NCI-H460 (cell line): ENCODE measurements around the gene ZNF750. TPM values are rescaled to one million over a fixed set of nuclear protein-coding genes. Genes with fewer than 3 reads are reported as not detected.

ENCODE experiments used
- DNase-seq: peaks from one replicate; pipeline ENCODE4 v3.0.0-alpha.2; 2016; ENCODE audit warnings: low read depth; ENCODE audit errors: extremely low read depth
- total RNA-seq: library from RNA; depleted of rRNA; stranded (reverse); fragments of >200 nt; shearing (Covaris generic); gene quantifications from 2 replicates; pipeline ENCODE4 v1.2.3, GENCODE V29; 2014

The ZNF750 gene
- total RNA-seq, 1 experiment from 2014 or later, result not detected

GRCh38 chr17:82873521-82873920 is 33.7 kb upstream of the ZNF750 start:
- DNase-seq, result no peak

GRCh38 chr17:82872591-82873520 is 33.0 kb upstream of the ZNF750 start:
- DNase-seq, result no peak

- DNase-seq, result no peak
Observed at GRCh38 chr17:82871776-82872561, 32.1 kb upstream of the ZNF750 start.

DNA sequence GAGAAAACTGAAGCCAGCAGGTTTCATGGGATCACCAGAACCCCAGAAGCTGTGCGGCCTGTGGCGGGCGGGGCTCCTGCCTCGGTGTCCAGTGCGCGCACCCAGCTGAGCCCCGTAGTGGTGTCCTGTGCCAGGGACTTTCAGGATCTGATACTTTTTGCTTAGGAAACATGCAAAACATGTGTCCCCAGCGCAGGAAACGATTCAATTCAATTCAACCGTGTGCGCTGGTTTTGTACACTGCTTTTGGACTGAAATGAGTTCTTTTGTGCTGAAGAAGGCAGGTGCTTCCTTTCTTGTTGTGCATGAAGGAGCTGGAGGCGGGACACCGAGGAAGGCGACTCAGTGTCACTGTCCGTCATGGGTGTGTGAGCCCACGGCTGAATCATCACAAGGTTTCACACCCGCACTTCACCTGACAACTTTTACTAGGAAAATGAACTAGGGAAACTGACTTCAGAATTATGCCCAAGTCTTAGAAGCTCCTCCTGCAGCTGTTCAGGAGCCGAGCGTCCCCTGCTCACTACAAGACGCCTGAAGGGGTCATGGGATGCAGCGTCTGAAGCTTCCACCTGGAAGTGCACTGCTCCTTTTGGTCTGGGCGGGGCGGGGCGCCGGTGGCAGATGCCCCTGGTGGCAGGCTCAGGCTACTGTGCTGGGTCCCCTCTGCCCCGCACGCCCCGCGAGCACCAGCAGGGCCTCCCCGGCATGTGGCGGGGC is 31.4 kb upstream of the ZNF750 start:
- no peak for DNase-seq

- DNase-seq, result no peak
Observed at GRCh38 chr17:82870541-82870940, 30.7 kb upstream of the ZNF750 start.

DNA sequence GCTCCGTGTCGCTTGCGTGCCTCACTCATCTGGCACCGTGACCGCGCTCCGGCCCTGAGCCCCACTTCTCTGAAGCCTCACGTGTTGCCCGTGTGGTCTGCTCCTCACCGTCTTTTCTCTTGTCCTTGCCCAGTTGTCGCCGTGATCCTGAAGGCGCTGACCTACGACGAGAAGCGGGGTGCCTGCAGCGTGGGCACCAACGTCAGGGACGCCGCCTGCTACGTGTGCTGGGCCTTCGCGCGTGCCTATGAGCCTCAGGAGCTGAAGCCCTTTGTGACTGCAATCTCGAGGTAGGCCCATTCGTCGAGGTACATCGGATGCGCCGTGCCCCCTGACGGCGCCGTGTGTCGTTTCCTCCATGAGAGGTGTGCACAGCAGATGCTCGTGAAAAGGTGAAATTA is 30.3 kb upstream of the ZNF750 start:
- no peak for DNase-seq

GRCh38 chr17:82869536-82869935 is 29.7 kb upstream of the ZNF750 start:
- no peak for DNase-seq

GRCh38 chr17:82868715-82869131 is 28.9 kb upstream of the ZNF750 start:
- no peak for DNase-seq

GRCh38 chr17:82867763-82868325 is 28.0 kb upstream of the ZNF750 start:
- no peak for DNase-seq

DNA sequence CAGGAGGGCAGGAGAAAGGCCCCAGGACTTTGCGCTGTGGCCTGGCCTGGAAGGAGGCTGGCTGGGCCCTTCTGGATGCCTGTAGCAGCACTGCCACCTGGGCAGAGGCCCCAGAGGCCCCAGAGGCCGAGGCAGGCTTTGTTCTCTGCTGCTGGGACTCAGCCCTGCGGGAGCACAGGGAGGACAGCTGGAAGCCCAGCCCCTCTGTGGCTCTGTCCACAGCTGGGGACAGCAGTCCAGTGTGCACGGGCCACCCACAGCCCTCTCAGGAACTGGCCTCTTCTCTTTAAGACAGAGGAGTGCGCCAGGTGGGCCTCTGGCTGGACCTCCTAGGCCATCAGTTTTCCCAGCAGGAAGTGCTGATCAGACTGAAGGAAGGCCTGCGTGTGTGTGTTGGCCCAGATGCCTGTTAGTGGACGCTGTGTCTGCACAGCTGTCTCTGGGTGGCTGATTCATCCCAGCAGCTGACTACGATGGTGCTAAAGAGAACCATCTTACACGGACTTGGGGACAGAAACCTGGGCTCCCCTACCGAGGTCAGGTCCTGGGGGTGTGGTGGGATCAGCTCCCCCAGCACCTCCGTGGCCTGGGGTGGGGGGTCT is 26.9 kb upstream of the ZNF750 start:
- no peak for DNase-seq

DNA sequence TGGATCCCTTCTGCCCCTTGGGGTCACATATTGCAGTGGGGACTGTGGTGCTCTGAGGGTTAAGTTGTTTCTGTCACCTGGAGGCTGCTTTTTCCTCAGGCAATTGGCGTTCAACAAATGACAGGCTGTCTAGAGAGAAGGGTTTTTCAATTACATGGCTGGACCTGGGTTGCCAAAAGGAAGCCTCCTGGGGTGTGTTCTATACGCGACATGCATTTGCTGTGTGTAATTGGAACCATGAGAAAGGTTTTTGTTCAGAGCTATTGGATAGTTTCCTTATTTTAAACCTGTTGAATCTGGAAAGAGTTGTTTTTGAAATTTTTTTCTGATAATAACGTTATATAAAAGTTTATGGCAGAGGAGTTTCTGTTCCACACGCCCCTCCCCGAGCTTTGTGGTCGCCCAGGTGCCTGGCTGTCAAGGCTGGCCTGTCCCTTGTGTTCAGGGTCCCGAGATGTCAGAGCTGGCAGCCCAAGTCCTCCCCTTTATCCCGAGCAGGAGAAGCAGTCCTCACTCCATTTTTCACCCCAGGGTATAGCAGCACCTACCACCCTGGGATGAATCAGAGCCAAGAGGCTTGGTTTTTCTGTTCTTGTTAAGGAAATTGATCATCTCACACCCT is 26.1 kb upstream of the ZNF750 start:
- DNase-seq, result no peak

DNA sequence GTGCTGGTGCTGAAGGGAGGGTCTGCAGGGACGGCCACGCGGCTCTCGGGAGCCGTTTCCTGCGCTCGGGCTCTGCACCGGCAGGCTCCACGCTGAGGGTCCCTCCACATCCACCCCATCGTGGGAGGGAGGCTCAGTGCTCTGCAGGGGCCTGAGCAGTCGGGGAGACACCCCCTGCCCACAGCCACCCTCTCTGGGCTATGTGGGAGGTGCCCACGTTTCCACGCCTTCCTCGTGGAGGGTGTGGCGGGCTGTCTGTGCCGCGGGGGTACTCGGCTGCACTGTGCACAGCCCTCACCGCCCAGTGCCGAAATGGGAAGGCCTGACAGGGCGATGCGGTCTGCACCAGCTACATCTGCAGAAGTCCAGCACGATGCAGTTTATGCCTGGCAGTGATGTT is 25.5 kb upstream of the ZNF750 start:
- DNase-seq, result no peak

GRCh38 chr17:82864713-82865248 is 25.0 kb upstream of the ZNF750 start:
- DNase-seq, result no peak

DNA sequence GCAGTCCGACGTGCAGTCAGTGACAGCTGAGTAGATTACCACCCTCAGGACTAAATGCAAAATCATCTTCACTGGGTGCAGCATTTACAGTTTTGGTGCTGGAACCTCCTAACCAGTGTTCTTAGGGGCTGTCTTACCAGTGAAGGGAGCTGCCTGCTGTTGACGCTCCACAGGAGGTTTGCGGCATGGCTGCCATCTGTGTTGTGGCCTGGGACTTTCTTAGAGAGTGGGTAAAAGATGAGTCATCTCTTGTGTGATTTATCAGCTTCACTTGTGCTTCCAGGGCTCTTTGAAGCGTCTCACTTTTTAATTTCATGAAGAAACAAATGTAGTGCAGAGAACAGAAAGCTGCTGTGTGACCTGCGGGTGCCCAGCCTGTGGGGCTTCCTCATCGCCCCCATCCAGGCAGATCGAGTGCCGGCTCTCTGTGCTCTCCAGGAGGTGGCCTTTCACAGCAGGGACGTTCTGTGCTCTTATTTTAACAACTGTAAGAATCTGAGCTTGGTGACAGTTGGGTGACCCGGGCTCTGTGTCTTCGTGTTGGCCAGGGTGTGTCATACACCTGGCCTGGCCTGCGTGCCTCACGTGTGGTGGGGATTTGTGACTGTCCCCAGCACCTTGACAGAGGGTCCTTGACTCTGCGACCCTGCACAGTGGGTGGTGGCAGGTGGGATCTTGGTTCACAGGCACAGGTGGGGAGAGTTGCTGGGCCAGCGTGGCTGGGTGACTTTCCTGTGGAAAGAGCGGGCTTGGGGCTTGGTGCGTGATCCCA is 24.3 kb upstream of the ZNF750 start:
- no peak for DNase-seq

GRCh38 chr17:82863383-82863940 is 23.6 kb upstream of the ZNF750 start:
- DNase-seq, result no peak

DNA sequence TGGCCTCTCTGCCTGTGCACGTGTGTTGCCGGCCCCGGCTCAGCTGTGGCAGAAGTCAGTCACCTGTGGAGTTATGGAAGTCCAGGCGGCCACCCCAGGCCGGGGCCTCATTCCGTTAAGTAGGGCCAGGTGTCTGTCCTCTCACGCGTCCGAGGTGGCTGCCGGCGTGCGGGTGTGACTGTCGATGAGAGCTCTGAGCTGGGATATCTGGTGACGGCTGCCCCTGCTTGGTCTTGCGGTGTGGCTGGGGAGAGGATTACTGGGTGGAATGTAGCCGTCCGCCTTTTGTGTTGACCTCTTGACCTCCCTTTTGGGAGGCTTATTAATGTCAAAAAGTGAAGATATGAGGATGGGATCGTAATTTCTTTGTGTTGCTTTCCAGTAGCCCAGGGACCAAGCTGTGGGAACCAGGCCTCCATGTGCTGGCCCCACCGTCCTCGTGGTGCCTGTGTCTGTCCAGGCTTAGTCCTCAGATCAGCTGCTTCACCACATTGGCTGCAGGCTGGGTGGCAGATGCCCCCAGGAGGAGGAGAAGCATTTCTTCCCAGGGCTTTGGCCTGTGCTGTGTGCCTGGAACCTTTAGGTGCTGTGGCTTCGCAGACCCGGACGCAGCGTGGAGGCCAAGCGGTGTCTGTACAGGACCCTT is 23.0 kb upstream of the ZNF750 start:
- DNase-seq, result no peak

GRCh38 chr17:82862191-82862590 is 22.4 kb upstream of the ZNF750 start:
- no peak for DNase-seq

- no peak for DNase-seq
Observed at GRCh38 chr17:82861393-82861775, 21.6 kb upstream of the ZNF750 start.
